Stromal cell of bone marrow (primary cell): ENCODE results near the gene SCN7A.
"Not testable (repeated sequence)": the region's sequence is repeated elsewhere in the genome, so short reads cannot be mapped to it uniquely, and the experiment has no call there.

Source experiments
- DNase-seq: peaks from one replicate; pipeline ENCODE4 v3.0.0-alpha.2; 2012; ENCODE audit warnings: low read depth

The SCN7A gene

GRCh38 chr2:166494140-166494624, at the start of gene SCN7A:
TSS of gene SCN7A (minus strand) at chr2:166494249. CDS start at chr2:166477696, 16,553 bp downstream.
- peak; percentile 8 for DNase-seq

DNA sequence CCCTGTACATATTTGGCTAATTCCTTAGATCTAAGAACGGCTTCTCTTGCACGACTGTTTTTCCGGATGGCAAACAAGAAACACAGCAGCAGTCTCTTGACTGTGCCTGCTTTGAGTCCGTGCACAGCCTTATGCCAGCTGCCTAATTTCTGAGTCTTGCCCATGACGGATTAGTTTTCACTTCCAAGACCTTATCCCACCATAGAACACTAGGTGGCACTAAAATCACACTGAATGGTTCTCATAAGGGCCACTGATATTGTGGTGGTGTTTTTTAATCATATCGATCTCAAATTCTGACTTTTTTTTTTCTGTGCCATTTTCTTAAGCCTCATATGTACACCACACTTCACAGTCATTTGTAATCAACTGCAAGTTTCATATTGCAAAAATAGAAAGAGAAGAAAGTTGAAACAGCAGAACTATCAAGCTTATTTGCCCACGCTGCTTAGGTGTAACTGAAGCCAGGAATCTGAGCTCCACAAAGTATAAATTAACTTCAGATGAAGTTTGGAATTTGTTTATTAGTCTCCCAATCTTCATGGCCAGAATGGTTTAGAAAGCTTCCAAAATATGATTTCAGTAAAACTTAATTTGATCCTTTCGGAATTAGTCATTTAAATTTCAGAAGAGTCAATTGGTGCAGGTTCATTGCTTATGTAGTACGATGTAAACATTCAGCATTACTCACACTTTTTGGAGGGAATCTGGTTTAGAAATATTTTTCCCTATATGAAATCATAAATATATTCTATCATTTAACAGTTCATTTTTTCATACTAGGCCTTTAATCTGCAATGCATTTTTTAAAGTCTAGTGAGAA, 45.5 kb upstream of the SCN7A start:
- peak; percentile 61 for DNase-seq

GRCh38 chr2:166536111-166536510, 42.1 kb upstream of the SCN7A start:
- DNase-seq = no peak

GRCh38 chr2:166521155-166521554, 27.1 kb upstream of the SCN7A start:
- no peak for DNase-seq

DNA sequence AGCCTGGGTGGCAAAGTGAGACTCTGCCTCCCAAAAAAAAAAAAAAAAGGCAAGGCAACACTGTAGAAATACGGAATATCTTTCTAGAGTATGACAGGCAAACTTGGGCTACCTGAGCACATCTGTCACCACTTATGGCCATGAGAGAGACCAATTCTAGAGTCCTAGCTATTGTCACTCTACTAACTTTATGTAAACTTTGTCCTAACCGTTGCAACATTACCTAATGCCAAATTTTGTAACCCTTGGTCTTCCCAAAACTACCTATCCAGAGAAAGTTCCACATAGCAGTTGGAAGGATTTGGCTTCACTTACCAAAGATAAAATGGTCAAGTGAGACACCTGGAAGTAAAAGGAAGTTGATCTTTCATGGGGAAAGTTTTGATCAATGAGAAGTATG, 26.6 kb upstream of the SCN7A start:
- no peak for DNase-seq

- DNase-seq = peak; percentile 3
Measured at GRCh38 chr2:166519391-166519962, 25.4 kb upstream of the SCN7A start.

DNA sequence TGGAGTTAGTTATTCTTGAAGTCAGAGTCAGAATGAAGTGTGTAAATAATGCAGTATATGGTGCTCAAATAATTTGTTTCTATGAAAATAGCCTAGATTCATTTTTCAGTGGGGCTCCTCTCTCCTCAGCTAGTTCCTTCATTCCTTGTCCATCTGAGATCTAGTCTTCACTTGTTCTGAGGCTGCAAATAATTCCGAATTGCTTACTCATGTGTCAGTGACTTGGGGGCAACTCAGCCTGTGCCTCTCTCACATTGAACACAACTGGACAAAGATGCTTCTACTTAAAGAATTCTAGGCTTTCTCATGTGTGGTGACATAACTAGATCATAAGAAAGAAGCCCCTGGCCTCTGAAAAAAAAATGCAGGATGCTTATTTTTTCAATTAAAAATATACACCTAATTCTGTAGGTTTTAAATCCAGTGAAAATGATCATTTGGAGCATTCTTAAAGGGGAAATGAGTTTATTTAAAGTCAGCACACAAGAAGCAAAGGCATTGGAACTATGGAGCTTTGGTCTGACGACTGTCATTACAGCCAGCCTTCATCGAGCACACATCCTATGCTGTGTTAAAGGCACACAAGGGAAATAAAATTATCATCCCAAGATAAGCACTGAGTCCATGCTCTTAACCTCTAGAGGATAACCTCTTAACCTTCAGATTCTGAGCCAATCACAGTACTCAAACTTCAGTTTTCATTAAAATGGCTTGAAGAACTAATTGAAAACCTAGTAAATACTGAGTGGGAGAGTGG, 24.8 kb upstream of the SCN7A start:
- DNase-seq = no peak

DNA sequence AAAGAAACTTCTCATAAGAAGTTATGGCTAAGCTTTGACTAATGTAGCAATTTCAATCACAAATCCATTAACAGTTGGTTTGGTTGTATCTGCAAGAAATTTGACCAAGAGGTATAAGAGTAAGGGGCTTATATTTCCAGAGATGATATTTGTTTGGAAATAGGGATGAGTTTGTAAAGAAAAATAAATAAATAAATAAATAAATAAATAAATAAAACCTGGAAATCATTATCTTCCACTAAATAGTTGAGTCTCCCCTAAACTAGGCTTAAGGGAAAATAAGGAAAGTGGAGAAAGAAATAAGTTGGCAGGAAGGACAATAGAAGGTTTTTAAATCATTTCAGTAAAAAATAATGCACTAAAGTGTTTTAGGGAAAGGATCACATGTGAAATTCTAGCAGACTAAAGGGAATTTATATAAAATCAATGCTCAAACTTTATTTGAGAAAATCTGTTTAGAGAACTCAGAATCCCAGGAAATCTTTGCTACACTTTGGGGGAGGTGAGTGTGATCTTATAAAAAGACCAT, 23.5 kb upstream of the SCN7A start:
- no peak for DNase-seq

DNA sequence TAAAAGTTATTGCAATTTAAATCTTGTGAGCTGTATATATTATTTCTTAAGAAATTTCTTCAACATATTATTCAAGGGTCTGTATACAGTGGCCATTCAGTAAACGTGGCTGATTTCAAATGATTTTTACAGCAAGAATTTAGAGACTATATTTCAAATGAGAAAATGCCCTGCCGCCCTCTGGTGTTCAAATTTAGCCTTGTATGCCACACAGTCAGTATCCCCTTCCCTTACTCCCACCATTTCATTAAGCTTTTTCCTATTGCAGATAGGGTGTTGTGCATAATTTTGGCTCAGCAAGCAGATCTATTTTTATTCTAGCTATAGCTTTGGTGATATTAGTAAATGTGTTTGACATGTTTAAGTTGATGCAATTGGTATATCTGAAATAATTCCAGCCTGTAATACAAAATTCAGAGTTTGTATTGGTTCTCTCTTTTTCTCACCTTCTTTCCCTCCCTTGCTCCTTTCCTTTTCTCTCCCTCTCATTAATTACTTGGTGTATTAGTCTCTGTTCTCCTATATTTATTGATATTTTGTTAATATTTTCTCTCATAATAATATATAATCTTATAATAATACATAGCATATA, 22.8 kb upstream of the SCN7A start:
- DNase-seq = peak; percentile 11

DNA sequence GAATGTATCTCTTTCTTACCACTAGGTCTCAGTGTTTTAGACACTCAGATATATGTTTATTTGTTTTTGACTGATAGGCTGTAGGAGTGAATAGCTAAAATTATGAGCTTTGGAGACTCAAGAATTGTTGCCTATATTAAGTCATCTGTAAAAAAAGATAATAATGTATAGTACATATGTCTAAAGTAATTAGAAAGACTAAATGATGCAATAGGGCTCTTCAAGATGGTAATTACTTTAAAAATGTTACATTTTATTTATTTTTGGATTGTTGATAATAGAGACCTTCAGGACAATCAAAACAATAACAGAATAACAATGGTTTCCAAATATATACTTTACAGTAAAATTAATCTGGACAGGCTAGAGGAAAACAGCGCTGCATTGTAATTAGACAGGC, 19.9 kb upstream of the SCN7A start:
- no peak for DNase-seq

- DNase-seq = no peak
Measured at GRCh38 chr2:166499281-166499680, 5.2 kb upstream of the SCN7A start.

GRCh38 chr2:166491461-166491860, 2.6 kb downstream of the SCN7A start:
- no peak for DNase-seq

- DNase-seq = no peak
Measured at GRCh38 chr2:166487171-166487570, 6.9 kb downstream of the SCN7A start.

DNA sequence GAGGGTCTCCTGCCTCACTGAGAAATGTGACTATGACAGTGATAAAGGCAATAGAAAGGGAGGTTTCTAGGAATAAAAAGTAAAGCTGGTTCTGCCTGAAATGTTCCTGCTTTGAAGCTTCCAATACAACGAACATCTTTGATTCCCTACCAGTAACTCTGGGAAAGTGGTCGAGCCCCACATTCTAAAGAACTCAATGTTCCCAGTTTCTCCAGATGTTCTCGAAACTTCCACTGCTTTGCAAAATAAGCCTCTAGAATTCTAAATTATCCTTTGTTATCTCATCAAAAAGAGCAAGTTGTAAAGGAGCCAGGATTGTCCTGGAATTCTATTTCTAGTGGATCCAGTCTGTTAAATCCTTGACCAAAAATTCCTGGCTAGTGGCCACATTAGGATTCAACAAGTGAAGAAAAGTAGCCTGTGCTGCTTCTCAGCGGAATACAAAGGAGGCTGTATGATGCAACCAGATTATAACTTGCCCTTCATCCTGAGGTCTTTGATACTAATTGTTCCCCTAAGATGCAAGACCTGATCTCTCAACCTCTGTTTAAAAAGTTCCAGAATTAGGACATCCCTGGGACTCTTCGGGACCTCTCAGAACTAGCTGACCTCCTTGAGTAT, 8.4 kb downstream of the SCN7A start:
- DNase-seq = no peak

GRCh38 chr2:166472332-166472731, 21.7 kb downstream of the SCN7A start:
- DNase-seq = no peak

GRCh38 chr2:166468124-166469024, 25.7 kb downstream of the SCN7A start:
- no peak for DNase-seq

- DNase-seq = no peak
Measured at GRCh38 chr2:166464187-166464586, 29.9 kb downstream of the SCN7A start.

DNA sequence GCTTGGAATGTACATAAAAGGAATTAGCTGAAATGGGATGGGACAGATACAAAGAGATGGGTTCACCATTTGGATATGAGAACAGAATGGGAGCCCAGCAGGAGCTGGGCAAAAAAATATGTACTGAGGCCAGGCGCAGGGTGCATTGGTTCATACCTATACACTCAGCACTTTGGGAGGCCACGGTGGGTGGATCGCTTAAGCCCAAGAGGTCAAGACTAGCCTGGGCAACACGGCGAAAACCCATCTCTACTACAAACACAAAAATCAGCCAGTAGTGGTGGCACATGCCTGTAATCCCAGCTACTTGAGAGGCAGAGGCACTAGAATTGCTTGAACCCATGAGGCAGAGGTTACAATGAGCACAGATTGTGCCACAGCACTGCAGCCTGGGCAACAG, 30.4 kb downstream of the SCN7A start:
- DNase-seq = no peak

DNA sequence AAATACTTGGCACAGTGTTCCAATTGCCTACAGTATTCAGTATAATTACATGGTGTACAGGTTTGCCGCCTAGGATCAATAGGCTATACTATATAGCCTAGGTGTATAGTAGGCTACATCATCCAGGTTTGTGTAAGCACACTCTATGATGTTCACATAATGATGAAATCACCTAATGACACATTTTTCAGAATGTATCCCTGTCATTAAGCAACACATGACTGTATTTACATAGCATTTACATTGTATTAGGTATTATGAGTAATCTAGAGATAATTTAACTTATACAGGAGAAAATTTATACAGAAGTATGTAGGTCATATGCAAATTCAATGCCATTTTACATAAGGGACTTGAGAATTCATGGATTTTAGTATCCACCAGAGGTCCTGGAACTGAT, 35.4 kb downstream of the SCN7A start:
- DNase-seq = no peak

- DNase-seq = not testable (repeated sequence)
Measured at GRCh38 chr2:166455823-166456222, 38.2 kb downstream of the SCN7A start.
